AG09319 (cell line): ENCODE measurements around the gene MINPP1.

ENCODE experiments used
- DNase-seq: peaks from one replicate; pipeline ENCODE4 v3.0.0-alpha.2; 2010; ENCODE audit warnings: low read depth; ENCODE audit errors: extremely low read depth
- TF ChIP-seq, protein P1 (sequence below): IDR thresholded peaks from 2 replicates; pipeline ENCODE4 v1.5.1; 2011; ENCODE audit warnings: low read depth, mild to moderate bottlenecking, inconsistent platforms, low read length, moderate library complexity

Gene MINPP1

DNA sequence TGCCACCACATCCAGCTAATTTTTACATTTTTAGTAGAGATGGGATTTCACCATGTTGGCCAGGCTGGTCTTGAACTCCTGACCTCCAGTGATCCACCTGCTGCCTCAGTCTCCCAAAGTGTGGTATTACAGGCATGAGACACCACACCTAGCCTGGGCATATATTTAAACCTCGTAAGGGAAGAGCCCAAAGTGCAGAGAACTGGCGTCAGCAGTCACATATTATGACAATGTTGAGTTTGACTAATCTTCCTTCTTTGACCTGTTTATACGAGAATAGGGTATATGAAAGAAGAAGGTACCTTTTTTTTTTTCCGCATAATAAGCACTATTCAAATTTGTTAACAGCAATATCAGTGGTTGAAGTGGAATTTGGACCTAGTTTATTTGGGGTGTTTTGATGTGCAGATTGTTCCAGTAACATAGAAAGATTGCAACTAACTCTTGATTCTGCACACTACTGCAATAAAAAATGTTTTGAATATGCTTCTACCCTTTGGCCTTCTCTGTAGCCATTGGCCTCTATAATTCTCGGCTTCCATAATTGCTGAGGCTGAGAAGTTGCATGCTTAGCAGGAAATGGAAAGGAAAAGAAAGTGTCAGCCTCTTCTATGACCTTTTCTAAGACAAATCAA, 55.9 kb downstream of the MINPP1 start:
- TF ChIP-seq, protein P1, sequence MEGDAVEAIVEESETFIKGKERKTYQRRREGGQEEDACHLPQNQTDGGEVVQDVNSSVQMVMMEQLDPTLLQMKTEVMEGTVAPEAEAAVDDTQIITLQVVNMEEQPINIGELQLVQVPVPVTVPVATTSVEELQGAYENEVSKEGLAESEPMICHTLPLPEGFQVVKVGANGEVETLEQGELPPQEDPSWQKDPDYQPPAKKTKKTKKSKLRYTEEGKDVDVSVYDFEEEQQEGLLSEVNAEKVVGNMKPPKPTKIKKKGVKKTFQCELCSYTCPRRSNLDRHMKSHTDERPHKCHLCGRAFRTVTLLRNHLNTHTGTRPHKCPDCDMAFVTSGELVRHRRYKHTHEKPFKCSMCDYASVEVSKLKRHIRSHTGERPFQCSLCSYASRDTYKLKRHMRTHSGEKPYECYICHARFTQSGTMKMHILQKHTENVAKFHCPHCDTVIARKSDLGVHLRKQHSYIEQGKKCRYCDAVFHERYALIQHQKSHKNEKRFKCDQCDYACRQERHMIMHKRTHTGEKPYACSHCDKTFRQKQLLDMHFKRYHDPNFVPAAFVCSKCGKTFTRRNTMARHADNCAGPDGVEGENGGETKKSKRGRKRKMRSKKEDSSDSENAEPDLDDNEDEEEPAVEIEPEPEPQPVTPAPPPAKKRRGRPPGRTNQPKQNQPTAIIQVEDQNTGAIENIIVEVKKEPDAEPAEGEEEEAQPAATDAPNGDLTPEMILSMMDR, result no peak
- DNase-seq, result no peak

DNA sequence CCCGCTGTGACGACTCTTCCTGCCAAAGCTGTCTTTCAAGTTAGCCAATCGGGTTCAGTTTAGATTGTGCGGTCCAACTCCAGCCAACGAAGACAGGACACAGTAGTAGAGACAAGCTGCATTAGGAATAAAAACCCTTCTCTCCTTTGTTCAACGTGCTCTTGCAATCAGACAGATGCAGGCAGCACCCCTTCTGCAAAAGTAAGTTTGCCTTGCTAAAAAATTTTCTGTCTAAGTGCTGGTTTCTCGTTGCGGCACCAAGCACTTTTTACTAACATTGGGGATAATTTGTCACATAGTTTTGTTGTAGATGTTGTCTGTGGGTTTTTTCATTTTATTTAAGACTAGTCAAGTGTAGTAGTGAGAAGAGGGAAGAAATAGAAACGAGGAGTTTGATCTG, 58.1 kb downstream of the MINPP1 start:
- TF ChIP-seq, protein P1, result no peak
- no peak for DNase-seq

GRCh38 chr10:87565010-87565409, 60.3 kb downstream of the MINPP1 start:
- DNase-seq, result no peak
- TF ChIP-seq, protein P1, result no peak

DNA sequence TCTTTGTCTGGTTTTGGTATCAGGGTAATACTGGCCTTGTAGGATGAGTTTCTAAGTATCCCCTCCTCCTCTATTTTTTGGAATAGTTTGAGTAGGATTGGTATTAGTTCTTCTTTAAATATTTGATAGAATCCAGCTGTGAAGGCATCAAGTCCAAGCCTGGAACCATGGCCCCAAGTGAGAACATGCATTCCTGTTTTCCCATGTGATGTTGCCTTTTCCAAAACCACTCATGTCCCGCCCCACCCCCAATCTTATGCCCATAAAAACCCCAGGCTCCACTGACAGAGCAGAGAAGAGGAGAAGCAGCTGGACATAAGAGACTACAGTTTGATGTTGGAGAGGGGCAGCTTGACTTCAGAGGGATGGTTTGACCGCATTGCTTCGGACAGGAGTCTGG, 71.2 kb downstream of the MINPP1 start:
- TF ChIP-seq, protein P1, result no peak
- no peak for DNase-seq

DNA sequence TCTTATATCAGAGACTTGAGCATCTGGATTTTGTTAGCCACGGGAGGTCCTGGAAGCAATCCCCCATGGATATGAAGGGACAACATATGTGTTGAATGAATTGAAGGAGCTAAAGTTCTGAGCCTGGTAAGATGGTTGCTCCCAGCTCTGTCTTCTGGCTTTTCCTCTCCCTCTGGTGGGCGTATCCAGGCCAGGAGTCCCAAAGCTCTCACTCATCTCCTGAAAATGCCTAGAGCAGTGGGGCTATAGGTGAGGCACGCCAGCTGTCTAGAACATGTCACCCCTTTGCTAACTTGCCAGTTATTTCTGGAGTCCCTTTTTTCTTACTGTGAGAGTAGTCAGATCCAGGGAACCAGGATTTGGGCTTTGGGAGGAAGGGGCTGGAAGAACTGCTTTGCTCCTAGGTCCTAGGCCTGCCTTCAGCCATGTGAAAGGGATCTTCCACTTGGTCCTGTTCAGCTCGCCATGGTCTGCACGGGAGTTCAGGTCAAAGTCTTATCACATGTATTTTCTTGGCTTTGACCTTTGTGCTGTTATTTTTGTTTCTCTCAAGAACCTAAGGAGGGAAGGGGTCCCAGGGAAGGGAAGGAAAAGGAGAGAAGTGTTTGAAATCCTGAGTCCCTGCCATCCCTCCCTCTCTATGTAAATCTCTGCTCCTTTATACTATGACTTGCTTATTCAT, 73.6 kb downstream of the MINPP1 start:
- TF ChIP-seq, protein P1, result no peak
- DNase-seq, result no peak

GRCh38 chr10:87578842-87579401, 74.2 kb downstream of the MINPP1 start:
- no peak for DNase-seq
- TF ChIP-seq, protein P1, result no peak

GRCh38 chr10:87579563-87579962, 74.9 kb downstream of the MINPP1 start:
- TF ChIP-seq, protein P1, result no peak
- DNase-seq, result no peak
